ENCODE measurements around the gene ELANE.

ELANE gene

DNA sequence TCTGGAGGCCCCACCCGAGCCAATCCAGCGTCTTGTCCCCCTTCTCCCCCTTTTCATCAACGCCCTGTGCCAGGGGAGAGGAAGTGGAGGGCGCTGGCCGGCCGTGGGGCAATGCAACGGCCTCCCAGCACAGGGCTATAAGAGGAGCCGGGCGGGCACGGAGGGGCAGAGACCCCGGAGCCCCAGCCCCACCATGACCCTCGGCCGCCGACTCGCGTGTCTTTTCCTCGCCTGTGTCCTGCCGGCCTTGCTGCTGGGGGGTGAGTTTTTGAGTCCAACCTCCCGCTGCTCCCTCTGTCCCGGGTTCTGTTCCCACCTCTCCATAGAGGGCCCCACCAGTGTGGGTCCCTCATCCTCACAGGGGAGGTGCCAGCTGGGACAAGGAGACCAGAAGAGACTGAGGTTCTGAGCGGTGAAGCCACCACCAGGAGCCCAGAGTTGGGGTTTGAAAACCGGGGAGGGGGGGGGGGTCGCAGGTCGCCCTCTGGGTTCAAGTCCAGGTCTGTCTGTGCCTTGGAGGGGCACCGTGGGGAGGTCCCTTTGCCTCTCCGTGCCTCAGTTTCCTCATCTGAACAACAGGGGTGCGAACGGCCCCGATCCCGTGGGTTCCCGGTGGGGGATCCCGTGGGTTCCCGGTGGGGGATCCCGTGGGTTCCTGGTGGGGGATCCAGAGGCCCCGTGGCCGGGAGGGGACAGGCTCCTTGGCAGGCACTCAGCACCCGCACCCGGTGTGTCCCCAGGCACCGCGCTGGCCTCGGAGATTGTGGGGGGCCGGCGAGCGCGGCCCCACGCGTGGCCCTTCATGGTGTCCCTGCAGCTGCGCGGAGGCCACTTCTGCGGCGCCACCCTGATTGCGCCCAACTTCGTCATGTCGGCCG is at the start of gene ELANE:
Gene ELANE (plus strand): TSS at position 168 of the 878 bp plus-strand sequence. CDS start 26 bp downstream, at position 194.
- DNase-seq (ENCODE audit: low spot score) = no peak

- DNase-seq (ENCODE audit: low spot score) = no peak
Observed at GRCh38 chr19:802498-803098, 49.5 kb upstream of the ELANE start.

GRCh38 chr19:803099-803561 is 49.0 kb upstream of the ELANE start:
- no peak for DNase-seq (ENCODE audit: low spot score)

DNA sequence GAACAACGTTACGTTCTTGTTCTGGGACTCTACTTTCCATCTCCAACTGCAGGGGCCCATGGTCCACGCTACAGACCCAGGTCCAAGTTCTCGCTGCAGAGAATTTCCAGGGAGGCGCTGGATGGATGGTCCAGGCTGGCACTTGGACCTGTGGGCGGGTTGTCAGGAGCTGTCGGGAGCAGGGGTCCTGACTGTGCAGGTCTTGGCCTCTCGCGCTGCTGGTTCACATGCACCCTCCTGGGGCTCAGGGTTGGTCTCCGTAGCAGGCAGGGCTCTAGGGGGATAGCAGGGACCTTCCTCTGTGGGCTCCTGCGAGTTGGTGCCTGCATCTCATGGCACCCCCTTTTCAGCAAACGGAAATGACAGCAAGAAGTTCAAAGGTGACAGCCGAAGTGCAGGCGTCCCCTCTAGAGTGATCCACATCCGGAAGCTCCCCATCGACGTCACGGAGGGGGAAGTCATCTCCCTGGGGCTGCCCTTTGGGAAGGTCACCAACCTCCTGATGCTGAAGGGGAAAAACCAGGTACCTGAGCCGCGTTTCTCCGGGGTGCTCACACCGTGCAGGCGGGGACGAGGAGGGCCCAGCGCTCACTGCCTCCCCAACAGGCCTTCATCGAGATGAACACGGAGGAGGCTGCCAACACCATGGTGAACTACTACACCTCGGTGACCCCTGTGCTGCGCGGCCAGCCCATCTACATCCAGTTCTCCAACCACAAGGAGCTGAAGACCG is 48.3 kb upstream of the ELANE start:
- DNase-seq (ENCODE audit: low spot score) = no peak

DNA sequence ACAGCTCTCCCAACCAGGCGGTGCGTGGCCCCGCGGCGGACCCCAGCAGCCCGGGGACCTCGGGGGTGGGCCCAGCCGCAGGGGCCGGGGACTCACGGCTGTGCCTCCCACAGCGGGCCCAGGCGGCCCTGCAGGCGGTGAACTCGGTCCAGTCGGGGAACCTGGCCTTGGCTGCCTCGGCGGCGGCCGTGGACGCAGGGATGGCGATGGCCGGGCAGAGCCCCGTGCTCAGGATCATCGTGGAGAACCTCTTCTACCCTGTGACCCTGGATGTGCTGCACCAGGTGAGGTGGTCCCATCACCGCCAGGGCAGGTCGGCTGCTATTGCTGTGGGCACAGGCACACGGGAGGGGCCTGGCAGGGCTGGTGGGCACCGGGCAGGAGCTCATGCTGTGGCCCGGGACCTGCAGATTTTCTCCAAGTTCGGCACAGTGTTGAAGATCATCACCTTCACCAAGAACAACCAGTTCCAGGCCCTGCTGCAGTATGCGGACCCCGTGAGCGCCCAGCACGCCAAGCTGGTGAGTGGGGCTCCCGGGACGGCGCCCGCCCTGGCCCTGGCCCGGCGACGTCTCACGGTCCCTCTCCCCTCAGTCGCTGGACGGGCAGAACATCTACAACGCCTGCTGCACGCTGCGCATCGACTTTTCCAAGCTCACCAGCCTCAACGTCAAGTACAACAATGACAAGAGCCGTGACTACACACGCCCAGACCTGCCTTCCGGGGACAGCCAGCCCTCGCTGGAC is 47.5 kb upstream of the ELANE start:
- DNase-seq (ENCODE audit: low spot score) = no peak

DNA sequence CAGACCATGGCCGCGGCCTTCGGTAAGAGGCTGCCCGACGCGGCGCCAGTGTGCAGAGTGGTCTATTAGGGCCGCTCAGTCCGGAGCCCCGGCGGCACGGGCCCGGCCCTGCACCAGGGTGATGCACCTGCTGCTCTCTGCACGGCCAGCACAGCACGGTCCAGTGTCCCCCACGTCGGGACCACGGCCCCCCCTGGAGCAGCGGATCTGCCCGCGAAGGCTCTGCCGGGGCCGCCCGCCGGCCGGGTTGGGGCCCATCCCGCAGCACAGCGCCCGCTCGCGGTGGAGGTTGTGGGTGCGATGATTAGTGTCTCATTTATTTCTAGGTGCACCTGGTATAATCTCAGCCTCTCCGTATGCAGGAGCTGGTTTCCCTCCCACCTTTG is 46.9 kb upstream of the ELANE start:
- no peak for DNase-seq (ENCODE audit: low spot score)

DNA sequence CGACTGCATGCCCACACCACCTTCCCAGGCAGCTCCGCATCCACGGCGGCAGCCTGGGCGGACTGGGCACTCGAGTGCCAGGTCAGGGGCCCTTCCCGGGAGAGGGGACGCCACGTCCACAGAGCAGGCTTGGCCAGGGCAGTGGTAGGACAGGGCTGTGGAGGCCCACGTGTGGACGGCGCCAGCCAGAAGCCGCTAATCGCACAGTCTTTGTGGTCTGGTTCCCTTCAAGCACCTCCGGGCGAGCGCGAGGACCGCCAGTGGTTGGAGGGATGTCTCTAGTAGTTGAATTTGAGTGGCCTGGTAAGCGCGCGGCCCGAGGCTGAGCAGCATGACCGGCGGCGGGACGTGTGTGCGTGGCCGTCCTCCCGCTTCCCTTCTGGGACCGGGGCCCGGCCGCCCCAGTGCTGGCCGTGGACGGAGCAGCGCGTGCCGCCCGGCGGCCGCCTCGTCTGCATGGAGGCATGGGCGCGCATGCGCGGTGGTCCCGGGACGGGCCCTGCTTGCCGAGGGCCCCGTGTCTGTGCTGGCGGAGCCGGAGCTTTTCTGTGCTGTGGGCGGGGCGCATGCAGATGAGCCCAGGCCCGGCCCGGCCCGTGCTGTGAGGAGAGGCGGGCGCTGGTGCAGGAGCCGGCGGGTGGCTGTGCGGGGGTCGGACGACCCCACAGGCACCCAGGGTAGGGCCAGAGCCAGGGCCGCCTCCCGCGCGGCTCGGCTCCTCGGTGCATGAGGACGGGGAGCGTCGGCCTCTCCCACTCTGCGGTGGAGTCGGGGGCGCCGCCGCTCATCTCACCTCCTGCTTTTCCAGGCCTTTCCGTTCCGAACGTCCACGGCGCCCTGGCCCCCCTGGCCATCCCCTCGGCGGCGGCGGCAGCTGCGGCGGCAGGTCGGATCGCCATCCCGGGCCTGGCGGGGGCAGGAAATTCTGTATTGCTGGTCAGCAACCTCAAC is 46.2 kb upstream of the ELANE start:
- no peak for DNase-seq (ENCODE audit: low spot score)

DNA sequence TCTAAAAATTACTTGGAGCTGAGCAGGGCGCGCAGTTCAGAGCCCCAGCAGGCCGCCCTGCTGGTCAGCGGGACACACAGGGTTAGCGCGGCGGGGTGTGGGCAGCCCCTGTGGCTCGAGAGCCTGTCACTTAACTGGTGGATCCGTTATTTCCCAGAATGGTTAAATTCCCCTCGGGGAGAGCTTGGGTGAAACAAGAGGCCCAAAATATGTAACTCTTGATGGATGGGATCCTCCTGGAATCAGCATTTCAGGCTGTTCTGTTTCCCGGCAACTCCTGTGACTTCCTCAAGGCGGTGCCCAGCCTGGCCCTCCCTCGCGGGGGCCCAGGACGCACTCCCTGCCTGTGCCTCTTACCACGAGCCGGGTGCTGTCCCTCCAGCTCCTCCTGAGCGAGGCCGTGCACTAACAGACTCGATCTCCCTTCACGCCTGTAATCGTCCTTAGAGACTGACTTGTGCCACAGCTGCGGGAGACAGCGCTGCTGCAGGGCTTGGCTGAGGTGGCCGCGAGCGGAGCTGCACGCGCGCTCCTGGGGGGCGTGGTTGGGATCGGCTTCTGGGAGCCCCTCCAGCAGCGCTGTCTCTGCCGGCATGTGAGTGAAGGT is 45.2 kb upstream of the ELANE start:
- DNase-seq (ENCODE audit: low spot score) = no peak

- no peak for DNase-seq (ENCODE audit: low spot score)
Observed at GRCh38 chr19:807627-808422, 44.3 kb upstream of the ELANE start.

DNA sequence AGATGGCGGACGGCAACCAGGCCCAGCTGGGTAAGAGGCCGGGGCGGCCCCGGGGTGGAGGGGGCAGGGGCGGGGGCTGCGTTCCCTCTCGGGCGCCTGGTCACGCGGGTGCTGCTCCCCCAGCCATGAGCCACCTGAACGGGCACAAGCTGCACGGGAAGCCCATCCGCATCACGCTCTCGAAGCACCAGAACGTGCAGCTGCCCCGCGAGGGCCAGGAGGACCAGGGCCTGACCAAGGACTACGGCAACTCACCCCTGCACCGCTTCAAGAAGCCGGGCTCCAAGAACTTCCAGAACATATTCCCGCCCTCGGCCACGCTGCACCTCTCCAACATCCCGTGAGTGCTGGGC is 43.7 kb upstream of the ELANE start:
- no peak for DNase-seq (ENCODE audit: low spot score)

- DNase-seq (ENCODE audit: low spot score) = no peak
Observed at GRCh38 chr19:810077-810855, 41.8 kb upstream of the ELANE start.

GRCh38 chr19:810883-811489 is 41.1 kb upstream of the ELANE start:
- no peak for DNase-seq (ENCODE audit: low spot score)

DNA sequence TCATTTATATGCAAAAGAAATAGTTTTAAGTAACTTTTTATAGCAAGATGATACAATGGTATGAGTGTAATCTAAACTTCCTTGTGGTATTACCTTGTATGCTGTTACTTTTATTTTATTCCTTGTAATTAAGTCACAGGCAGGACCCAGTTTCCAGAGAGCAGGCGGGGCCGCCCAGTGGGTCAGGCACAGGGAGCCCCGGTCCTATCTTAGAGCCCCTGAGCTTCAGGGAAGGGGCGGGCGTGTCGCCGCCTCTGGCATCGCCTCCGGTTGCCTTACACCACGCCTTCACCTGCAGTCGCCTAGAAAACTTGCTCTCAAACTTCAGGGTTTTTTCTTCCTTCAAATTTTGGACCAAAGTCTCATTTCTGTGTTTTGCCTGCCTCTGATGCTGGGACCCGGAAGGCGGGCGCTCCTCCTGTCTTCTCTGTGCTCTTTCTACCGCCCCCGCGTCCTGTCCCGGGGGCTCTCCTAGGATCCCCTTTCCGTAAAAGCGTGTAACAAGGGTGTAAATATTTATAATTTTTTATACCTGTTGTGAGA is 40.5 kb upstream of the ELANE start:
- DNase-seq (ENCODE audit: low spot score) = no peak

- DNase-seq (ENCODE audit: low spot score) = no peak
Observed at GRCh38 chr19:812049-812746, 39.9 kb upstream of the ELANE start.

GRCh38 chr19:812747-813218 is 39.3 kb upstream of the ELANE start:
- DNase-seq (ENCODE audit: low spot score) = no peak

DNA sequence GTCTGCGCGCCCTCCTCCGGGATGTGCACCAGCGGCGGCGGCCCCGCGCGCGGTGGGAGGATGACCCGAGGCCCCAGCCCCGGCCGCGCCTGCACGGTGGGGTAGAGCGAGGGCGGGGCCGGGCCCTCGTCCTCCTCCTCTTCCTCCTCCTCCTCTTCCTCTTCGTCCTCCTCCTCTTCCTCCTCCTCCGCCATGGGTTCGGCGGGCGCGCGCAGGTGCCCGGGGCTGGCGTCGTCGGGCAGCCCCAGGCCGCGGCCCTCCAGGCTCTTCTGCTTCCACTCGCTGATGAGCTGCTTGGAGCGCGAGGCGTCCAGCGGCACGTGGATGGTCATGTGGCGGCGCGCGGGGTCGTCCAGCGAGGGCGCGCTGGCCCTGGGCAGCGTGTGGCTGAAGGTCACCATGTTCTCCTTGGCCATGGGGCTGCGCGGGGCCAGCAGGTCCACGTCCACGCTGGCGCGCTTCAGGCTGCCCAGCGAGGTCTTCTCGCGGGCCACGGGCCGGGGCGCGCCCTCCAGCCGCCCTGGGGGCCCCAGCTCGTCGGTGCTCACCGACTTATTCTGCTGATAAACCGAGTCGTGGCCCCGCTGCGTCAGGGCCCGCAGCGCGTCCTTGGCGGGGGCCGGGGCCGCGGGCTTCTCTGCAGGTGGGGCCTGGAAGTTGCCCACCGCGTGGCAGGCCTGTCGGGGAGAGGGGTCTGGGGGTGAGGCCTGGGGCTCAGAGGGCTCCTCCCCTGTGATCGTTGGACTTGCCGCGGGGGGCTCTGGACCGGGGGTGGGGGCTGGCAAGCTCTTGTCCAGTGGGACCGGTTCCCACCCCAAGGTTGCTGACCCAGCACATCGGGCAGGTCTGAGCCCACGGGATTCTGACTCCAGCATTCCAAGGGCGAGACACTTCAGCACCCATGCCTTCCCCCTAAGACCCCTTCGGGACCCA is 38.6 kb upstream of the ELANE start:
- DNase-seq (ENCODE audit: low spot score) = no peak

Data from CD4-positive, alpha-beta T cell treated with Interleukin-2 at 100 ng/mL for 4 hours (primary cell).